Caco-2 (cell line): ENCODE results near the gene FOSL2. TPM values are rescaled to one million over a fixed set of nuclear protein-coding genes. Genes with fewer than 3 reads are reported as not detected.
"Not testable (repeated sequence)": the region's sequence is repeated elsewhere in the genome, so short reads cannot be mapped to it uniquely, and the experiment has no call there.

Experiments used
- BruUV-seq: library from RNA; stranded (reverse); fragments of 400-500 nt; replicated peaks from 2 replicates; lab custom pipeline; 2021; lab: Mats Ljungman, UMichigan
- CTCF ChIA-PET: fragments of 300-600 bp; sonication (Branson Sonifier 250); formaldehyde crosslinking; loops from one replicate; lab custom pipeline; 2022; ENCODE audit warnings: antibody characterized with exemption; lab: Charles Lee
- POLR2A ChIA-PET: fragments of 300-600 bp; sonication (Branson Sonifier 250); formaldehyde crosslinking; loops from one replicate; lab custom pipeline; 2022; ENCODE audit warnings: antibody characterized with exemption; lab: Charles Lee
- DNase-seq, 2 experiments: peaks; one replicate each; pipeline versions ENCODE4 v3.0.0 to v3.0.0-alpha.2; 2020 to 2022
- H3K27me3 ChIP-seq: replicated peaks from 2 replicates; pipeline ENCODE4 v1.6.0; 2011; ENCODE audit warnings: low read length; ENCODE audit not compliant: control insufficient read depth, insufficient read depth
- H3K36me3 ChIP-seq: 2 replicates; pipeline ENCODE4 v1.5.1; 2011; ENCODE audit warnings: low read length; ENCODE audit not compliant: control insufficient read depth, insufficient read depth
- H3K4me1 ChIP-seq: fragments of 250-450 bp; sonication (Bioruptor Pico); 2 replicates; pipeline ENCODE4 v1.5.1; 2020; ENCODE audit warnings: mild to moderate bottlenecking
- H3K4me3 ChIP-seq: 2 replicates; pipeline ENCODE4 v1.5.1; 2011; ENCODE audit warnings: low read depth, mild to moderate bottlenecking, control low read depth, low read length
- H3K9me3 ChIP-seq: fragments of 250-450 bp; sonication (Bioruptor Pico); 2 replicates; pipeline ENCODE4 v1.5.1; 2020; ENCODE audit warnings: mild to moderate bottlenecking, moderate library complexity
- H3K27ac Mint-ChIP-seq: one replicate; pipeline ENCODE4 v1.8.0; 2022; ENCODE audit warnings: mixed read lengths; ENCODE audit not compliant: unreplicated experiment
- H3K27me3 Mint-ChIP-seq: one replicate; pipeline ENCODE4 v1.8.0; 2022; ENCODE audit warnings: mixed read lengths; ENCODE audit not compliant: insufficient read depth, unreplicated experiment
- H3K36me3 Mint-ChIP-seq: one replicate; pipeline ENCODE4 v1.8.0; 2022; ENCODE audit warnings: mild to moderate bottlenecking, mixed read lengths; ENCODE audit not compliant: insufficient read depth, unreplicated experiment
- H3K4me1 Mint-ChIP-seq: one replicate; pipeline ENCODE4 v1.8.0; 2022; ENCODE audit warnings: low read depth, mixed read lengths; ENCODE audit not compliant: unreplicated experiment
- H3K4me3 Mint-ChIP-seq: one replicate; pipeline ENCODE4 v1.8.0; 2022; ENCODE audit warnings: mild to moderate bottlenecking, moderate library complexity, mixed read lengths; ENCODE audit not compliant: unreplicated experiment
- H3K9me3 Mint-ChIP-seq: one replicate; pipeline ENCODE4 v1.8.0; 2022; ENCODE audit warnings: mixed read lengths; ENCODE audit not compliant: unreplicated experiment
- CTCF ChIP-seq, 2 experiments: fragments of 200-600 bp in 1 of 2; IDR thresholded peaks; 1 replicate in 1 of 2; 2 replicates in 1 of 2; pipeline versions ENCODE4 v1.5.1 to v1.8.0; 2011 to 2022; ENCODE audit warnings: antibody characterized with exemption in 1 of 2, control low read depth in 1 of 2, inconsistent platforms in 1 of 2, low read depth in 1 of 2, low read length in 1 of 2, mild to moderate bottlenecking in 1 of 2, moderate library complexity in 1 of 2; ENCODE audit not compliant: insufficient read depth in 1 of 2, severe bottlenecking in 1 of 2, unreplicated experiment in 1 of 2
- intact Hi-C: fragments of 100-400 bp; cut with micrococcal nuclease; formaldehyde crosslinking; loops from one replicate; pipeline ENCODE4 v1.10.0; 2022; ENCODE audit not compliant: unreplicated experiment
- total RNA-seq: library from RNA; stranded (reverse); gene quantifications from 2 replicates; pipeline ENCODE4 v1.2.3, GENCODE V29; 2022

The FOSL2 gene
- total RNA-seq, 1 experiment from 2014 or later: 64.6 TPM

GRCh38 chr2:28370354-28370753 is 22.3 kb upstream of the FOSL2 start:
- no peak for DNase-seq
- no peaks in the 10 kb centered on the region for H3K36me3 ChIP-seq
- H3K4me1 ChIP-seq: peaks cover 29% of the 10 kb centered on the region
- BruUV-seq: no TSS peak
- ChIA-PET CTCF (interaction anchor here (0.7 kb wide), 1 partner anchor 357 kb away, joined by 3 read pairs; no protein-coding TSS in a partner anchor), POLR2A (no interaction called here)
- no peak overlapping the region for H3K4me3 Mint-ChIP-seq
- peaks cover 15% of the 10 kb centered on the region for H3K4me1 Mint-ChIP-seq
- H3K9me3 Mint-ChIP-seq: no peaks in the 10 kb centered on the region
- intact Hi-C loops: no loop called here
- H3K27ac Mint-ChIP-seq: no peak overlapping the region
- no peaks in the 10 kb centered on the region for H3K9me3 ChIP-seq
- no peak overlapping the region for H3K4me3 ChIP-seq
- no peaks in the 10 kb centered on the region for H3K36me3 Mint-ChIP-seq
- TF ChIP-seq CTCF (IDR thresholded peaks at IDR 0.05; ENCODE audit: insufficient read depth in 1 of 2, low read depth in 1 of 2, low read length in 1 of 2, severe bottlenecking in 1 of 2, unreplicated experiment in 1 of 2): no peak
- no peaks in the 10 kb centered on the region for H3K27me3 ChIP-seq
- no peaks in the 10 kb centered on the region for H3K27me3 Mint-ChIP-seq

GRCh38 chr2:28371728-28372127 is 20.9 kb upstream of the FOSL2 start:
- H3K4me3 ChIP-seq, H3K4me1 Mint-ChIP-seq, BruUV-seq, H3K9me3 ChIP-seq, H3K4me3 Mint-ChIP-seq, POLR2A ChIA-PET, CTCF ChIA-PET, H3K9me3 Mint-ChIP-seq, intact Hi-C loops, H3K27ac Mint-ChIP-seq, H3K27me3 ChIP-seq, H3K36me3 ChIP-seq, DNase-seq, H3K36me3 Mint-ChIP-seq, H3K27me3 Mint-ChIP-seq: not testable (repeated sequence)
- peaks cover 26% of the 10 kb centered on the region for H3K4me1 ChIP-seq

GRCh38 chr2:28373854-28374253 is 18.8 kb upstream of the FOSL2 start:
- intact Hi-C loops: no loop called here
- Mint-ChIP-seq H3K4me3 (no peak overlapping the region), H3K27ac (no peak overlapping the region), H3K36me3 (no peaks in the 10 kb centered on the region), H3K27me3 (no peaks in the 10 kb centered on the region), H3K9me3 (no peaks in the 10 kb centered on the region), H3K4me1 (no peaks in the 10 kb centered on the region)
- Histone ChIP-seq H3K4me3 (no peak overlapping the region), H3K36me3 (no peaks in the 10 kb centered on the region), H3K27me3 (no peaks in the 10 kb centered on the region), H3K9me3 (no peaks in the 10 kb centered on the region), H3K4me1 (peaks cover 24% of the 10 kb centered on the region)
- no peak for TF ChIP-seq CTCF (IDR thresholded peaks at IDR 0.05; ENCODE audit: insufficient read depth in 1 of 2, low read depth in 1 of 2, low read length in 1 of 2, severe bottlenecking in 1 of 2, unreplicated experiment in 1 of 2)
- no TSS peak for BruUV-seq
- ChIA-PET CTCF (no interaction called here), POLR2A (no interaction called here)
- DNase-seq: no peak

- H3K4me3 Mint-ChIP-seq: no peak overlapping the region
- DNase-seq: no peak
- H3K4me1 ChIP-seq: peaks cover 24% of the 10 kb centered on the region
- BruUV-seq: no TSS peak
- ChIA-PET CTCF (no interaction called here), POLR2A (no interaction called here)
- H3K9me3 ChIP-seq: no peaks in the 10 kb centered on the region
- no peak overlapping the region for H3K27ac Mint-ChIP-seq
- no peaks in the 10 kb centered on the region for H3K36me3 ChIP-seq
- H3K36me3 Mint-ChIP-seq: no peaks in the 10 kb centered on the region
- intact Hi-C loops: no loop called here
- no peaks in the 10 kb centered on the region for H3K27me3 ChIP-seq
- H3K4me1 Mint-ChIP-seq: no peaks in the 10 kb centered on the region
- H3K27me3 Mint-ChIP-seq: no peaks in the 10 kb centered on the region
- no peak overlapping the region for H3K4me3 ChIP-seq
- TF ChIP-seq CTCF (IDR thresholded peaks at IDR 0.05; ENCODE audit: insufficient read depth in 1 of 2, low read depth in 1 of 2, low read length in 1 of 2, severe bottlenecking in 1 of 2, unreplicated experiment in 1 of 2): no peak
- no peaks in the 10 kb centered on the region for H3K9me3 Mint-ChIP-seq
Observed at GRCh38 chr2:28374331-28374730, 18.3 kb upstream of the FOSL2 start.
